AG04450 (cell line): Measurements from ENCODE around the gene ZNF264. TPM values are rescaled to one million over a fixed set of nuclear protein-coding genes. Genes with fewer than 3 reads are reported as not detected.

Source experiments
- CTCF ChIA-PET: fragments of 300-600, 350-600 bp; formaldehyde crosslinking; extraction: SDS; loops from one replicate; lab custom pipeline; 2022; ENCODE audit warnings: antibody characterized with exemption, inconsistent platforms; lab: Charles Lee
- POLR2A ChIA-PET: fragments of 350-600 bp; formaldehyde crosslinking; extraction: SDS; loops from one replicate; lab custom pipeline; 2021; ENCODE audit warnings: antibody characterized with exemption, inconsistent platforms; lab: Yijun Ruan, JAX
- DNase-seq: peaks from one replicate; pipeline ENCODE4 v3.0.0-alpha.2; 2011; ENCODE audit warnings: low read depth, low spot score
- H3K27ac ChIP-seq: one replicate; pipeline ENCODE4 v1.5.1; 2012; ENCODE audit warnings: low read depth, low read length, control low read depth
- H3K27me3 ChIP-seq: one replicate; pipeline ENCODE4 v1.6.0; 2012; ENCODE audit warnings: low read length; ENCODE audit not compliant: control insufficient read depth, insufficient read depth
- H3K4me3 ChIP-seq: 2 replicates; pipeline ENCODE4 v1.5.1; 2011; ENCODE audit warnings: mild to moderate bottlenecking, low read depth, low read length, control low read depth
- H3K9me3 ChIP-seq: 2 replicates; pipeline ENCODE4 v1.5.1; 2012; ENCODE audit warnings: low read length; ENCODE audit not compliant: control insufficient read depth, insufficient read depth
- CTCF ChIP-seq: IDR thresholded peaks from 2 replicates; pipeline ENCODE4 v1.5.1; 2011; ENCODE audit warnings: low read depth, low read length, control low read depth, inconsistent platforms
- polyA plus RNA-seq: library from polyadenylated mRNA; depleted of rRNA; stranded (reverse); fragments of >200 nt; gene quantifications from 2 replicates; pipeline ENCODE4 v1.2.3, GENCODE V29; 2011

Gene ZNF264
- polyA plus RNA-seq, 1 experiment = 7.1 TPM

GRCh38 chr19:57242821-57243220, 51.5 kb downstream of the ZNF264 start:
- ChIA-PET CTCF (no interaction called here), POLR2A (no interaction called here)
- Histone ChIP-seq H3K27ac (no peak overlapping the region), H3K4me3 (no peak overlapping the region), H3K27me3 (no peaks in the 10 kb centered on the region), H3K9me3 (no peaks in the 10 kb centered on the region; the same call in 1 of the 2 replicates)
- no peak for TF ChIP-seq CTCF
- DNase-seq = no peak

- H3K4me3 ChIP-seq = no peak overlapping the region
- no peak for DNase-seq
- H3K27ac ChIP-seq = no peak overlapping the region
- no peaks in the 10 kb centered on the region; the same call in 1 of the 2 replicates for H3K9me3 ChIP-seq
- no peak for TF ChIP-seq CTCF
- no peaks in the 10 kb centered on the region for H3K27me3 ChIP-seq
- ChIA-PET POLR2A (no interaction called here), CTCF (interaction anchor here (0.5 kb wide), 1 partner anchor 27 kb away, joined by 3 read pairs; no protein-coding TSS in a partner anchor)
Observed at GRCh38 chr19:57244513-57244912, 53.2 kb downstream of the ZNF264 start.

- no peak overlapping the region for H3K27ac ChIP-seq
- POLR2A ChIA-PET = no interaction called here
- H3K4me3 ChIP-seq = no peak overlapping the region
- DNase-seq = no peak
- CTCF ChIA-PET = no interaction called here
- no peak for TF ChIP-seq CTCF
- H3K9me3 ChIP-seq = no peaks in the 10 kb centered on the region; the same call in 1 of the 2 replicates
- H3K27me3 ChIP-seq = no peaks in the 10 kb centered on the region
Observed at GRCh38 chr19:57245066-57245465, 53.8 kb downstream of the ZNF264 start.

- Histone ChIP-seq H3K9me3 (no peaks in the 10 kb centered on the region), H3K4me3 (no peak overlapping the region), H3K27ac (no peak overlapping the region), H3K27me3 (no peaks in the 10 kb centered on the region)
- ChIA-PET CTCF (no interaction called here), POLR2A (no interaction called here)
- TF ChIP-seq CTCF = no peak
- no peak for DNase-seq
Observed at GRCh38 chr19:57245959-57246358, 54.7 kb downstream of the ZNF264 start.

- no peaks in the 10 kb centered on the region for H3K9me3 ChIP-seq
- no peak overlapping the region for H3K4me3 ChIP-seq
- POLR2A ChIA-PET = no interaction called here
- no peak overlapping the region for H3K27ac ChIP-seq
- H3K27me3 ChIP-seq = no peaks in the 10 kb centered on the region
- no peak for DNase-seq
- CTCF ChIA-PET = no interaction called here
- no peak for TF ChIP-seq CTCF
Observed at GRCh38 chr19:57248646-57249045, 57.3 kb downstream of the ZNF264 start.
